Kasumi-1 (cell line): Measurements from ENCODE around the gene NTSR1.

Source experiments
- DNase-seq, 2 experiments: peaks; one replicate each; lab custom pipeline; 2025; lab: John Stamatoyannopoulos, UW

Gene NTSR1

DNA sequence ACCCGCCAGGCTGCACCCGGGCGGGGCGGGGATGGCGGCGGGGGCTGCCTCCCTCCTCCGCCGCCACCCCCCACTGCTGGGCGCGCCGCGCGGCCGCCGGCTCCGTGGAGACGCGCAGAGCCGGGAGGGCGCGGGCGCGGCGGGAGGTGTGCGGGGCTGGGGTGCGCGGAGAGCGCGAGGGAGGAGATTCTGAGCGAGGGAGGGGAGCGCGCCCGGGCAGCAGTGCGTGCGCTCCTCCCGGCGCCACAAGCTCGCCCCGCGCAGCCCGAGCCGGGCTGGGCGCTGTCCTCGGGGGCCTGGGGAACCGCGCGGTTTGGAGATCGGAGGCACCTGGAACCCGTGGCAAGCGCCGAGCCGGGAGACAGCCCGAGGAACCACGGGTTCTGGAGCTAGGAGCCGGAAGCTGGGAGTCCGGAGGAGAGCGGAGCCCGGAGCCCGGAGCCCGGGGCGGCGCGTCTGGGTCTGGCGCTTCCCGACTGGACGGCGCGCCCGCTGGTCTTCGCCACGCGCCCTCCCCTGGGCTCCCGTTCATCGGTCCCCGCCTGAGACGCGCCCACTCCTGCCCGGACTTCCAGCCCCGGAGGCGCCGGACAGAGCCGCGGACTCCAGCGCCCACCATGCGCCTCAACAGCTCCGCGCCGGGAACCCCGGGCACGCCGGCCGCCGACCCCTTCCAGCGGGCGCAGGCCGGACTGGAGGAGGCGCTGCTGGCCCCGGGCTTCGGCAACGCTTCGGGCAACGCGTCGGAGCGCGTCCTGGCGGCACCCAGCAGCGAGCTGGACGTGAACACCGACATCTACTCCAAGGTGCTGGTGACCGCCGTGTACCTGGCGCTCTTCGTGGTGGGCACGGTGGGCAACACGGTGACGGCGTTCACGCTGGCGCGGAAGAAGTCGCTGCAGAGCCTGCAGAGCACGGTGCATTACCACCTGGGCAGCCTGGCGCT is at the start of gene NTSR1:
Gene NTSR1, plus strand, starts transcription at position 246 of the 946 bp plus-strand sequence. Its CDS starts 372 bp downstream, at position 618.
- no peak for DNase-seq

- no peak for DNase-seq
Observed at GRCh38 chr20:62659488-62660239, 49.0 kb upstream of the NTSR1 start.

GRCh38 chr20:62660240-62660615 is 48.4 kb upstream of the NTSR1 start:
- no peak for DNase-seq

DNA sequence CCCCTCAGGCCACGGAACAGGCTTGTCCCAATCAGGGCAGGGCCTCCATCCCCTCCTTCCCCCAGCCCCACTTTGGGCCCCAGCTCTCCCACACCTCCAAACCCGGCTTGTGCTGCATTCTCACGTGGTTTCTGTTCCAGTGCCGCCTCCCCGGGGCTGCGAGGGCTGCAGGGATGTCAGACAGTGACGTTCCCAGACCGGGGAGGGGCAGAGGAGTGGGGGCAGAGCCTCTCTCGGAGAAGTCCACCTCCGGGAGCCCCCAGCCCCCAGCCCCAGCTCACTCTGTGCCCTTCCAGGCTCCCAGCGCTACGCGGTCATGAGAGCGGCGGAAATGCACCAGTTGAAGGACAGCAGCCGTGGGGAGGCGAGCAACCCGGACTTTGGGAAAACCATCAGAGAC is 47.9 kb upstream of the NTSR1 start:
- no peak for DNase-seq

GRCh38 chr20:62661647-62662046 is 47.0 kb upstream of the NTSR1 start:
- no peak for DNase-seq

GRCh38 chr20:62662422-62662821 is 46.2 kb upstream of the NTSR1 start:
- no peak for DNase-seq

- DNase-seq: no peak
Observed at GRCh38 chr20:62663145-62664018, 45.3 kb upstream of the NTSR1 start.

DNA sequence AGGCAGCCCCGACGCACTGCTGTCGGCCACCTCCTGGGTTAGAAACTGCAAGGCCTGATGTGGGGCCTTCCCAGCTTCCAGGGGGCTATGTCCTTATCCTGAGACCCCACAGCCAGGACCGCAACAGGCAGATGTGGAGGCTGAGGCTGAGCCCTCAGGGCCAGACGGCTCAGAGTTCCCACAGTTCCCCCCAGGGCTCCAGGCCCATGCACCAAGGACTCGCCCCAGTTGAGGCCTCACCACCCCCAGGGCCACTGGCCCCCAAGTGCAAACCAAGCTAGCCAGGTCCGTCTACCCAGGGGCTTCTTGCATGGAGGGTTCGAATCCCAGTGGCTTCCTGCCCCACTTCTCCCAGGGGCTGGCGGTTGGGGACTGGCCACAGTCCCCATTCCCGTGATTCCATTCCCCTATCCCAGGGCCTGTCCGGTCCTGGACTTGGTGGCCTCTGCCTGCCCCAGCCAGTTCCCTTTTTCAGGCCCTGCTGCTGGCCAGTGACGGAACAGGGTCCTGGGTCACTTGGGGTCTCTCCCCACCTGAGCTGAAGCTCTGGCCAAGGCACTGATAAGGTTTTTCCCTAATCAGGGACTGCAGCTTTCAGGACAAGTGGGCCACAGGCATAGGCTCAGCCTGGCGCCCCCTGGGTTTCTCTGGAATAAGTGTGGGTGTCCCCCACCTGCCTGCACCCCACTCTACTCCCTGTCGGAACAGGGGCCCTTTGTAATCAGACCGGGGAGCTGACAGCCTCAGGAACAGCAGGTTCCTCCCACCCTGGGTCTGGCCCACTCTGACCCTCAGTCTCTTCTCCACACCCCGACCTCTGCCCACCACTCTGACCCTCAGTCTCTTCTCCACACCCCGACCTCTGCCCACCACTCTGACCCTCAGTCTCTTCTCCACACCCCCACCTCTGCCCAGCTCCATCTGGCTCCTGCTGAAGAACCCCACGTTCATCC is 44.3 kb upstream of the NTSR1 start:
- no peak for DNase-seq

GRCh38 chr20:62665153-62665754 is 43.4 kb upstream of the NTSR1 start:
- DNase-seq: no peak

GRCh38 chr20:62665826-62666735 is 42.6 kb upstream of the NTSR1 start:
- no peak for DNase-seq

DNA sequence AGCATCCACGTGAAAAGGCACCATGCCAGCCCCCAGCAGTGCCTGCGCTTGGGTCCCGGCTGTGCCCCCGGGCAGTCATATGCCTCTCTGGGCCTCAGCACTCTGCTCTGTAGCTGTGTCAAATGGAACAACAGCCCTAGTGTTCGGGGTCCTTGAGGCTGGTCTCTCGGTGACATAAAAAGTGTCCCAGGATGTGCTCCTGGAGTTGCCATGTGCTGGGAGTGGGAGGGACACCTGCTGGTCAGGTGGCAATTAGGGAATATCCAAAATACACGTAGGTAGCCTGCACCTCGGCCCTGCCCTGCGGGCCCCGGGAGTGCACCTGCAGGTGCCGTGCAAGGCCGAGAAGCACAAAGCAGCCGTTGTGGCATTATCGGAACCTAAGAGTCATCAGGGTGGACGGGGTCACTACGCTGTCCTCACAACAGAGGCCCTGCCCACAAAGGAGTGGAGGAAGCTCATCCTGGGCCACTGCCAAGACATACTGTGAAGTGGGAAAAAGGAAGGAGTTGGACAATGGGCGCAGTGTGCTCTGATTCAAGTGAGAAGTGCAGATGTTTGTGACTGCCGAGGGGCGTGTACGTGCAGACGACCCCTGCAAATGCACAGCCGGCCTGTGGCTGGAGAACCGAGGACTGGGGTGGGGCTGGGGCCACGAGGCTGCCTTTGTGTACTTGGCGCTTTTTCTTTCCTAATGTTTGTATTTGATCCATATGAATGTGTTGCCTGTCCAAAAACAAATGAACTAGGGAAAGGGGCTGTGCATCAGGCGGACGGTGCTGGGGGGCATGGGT is 41.7 kb upstream of the NTSR1 start:
- no peak for DNase-seq

DNA sequence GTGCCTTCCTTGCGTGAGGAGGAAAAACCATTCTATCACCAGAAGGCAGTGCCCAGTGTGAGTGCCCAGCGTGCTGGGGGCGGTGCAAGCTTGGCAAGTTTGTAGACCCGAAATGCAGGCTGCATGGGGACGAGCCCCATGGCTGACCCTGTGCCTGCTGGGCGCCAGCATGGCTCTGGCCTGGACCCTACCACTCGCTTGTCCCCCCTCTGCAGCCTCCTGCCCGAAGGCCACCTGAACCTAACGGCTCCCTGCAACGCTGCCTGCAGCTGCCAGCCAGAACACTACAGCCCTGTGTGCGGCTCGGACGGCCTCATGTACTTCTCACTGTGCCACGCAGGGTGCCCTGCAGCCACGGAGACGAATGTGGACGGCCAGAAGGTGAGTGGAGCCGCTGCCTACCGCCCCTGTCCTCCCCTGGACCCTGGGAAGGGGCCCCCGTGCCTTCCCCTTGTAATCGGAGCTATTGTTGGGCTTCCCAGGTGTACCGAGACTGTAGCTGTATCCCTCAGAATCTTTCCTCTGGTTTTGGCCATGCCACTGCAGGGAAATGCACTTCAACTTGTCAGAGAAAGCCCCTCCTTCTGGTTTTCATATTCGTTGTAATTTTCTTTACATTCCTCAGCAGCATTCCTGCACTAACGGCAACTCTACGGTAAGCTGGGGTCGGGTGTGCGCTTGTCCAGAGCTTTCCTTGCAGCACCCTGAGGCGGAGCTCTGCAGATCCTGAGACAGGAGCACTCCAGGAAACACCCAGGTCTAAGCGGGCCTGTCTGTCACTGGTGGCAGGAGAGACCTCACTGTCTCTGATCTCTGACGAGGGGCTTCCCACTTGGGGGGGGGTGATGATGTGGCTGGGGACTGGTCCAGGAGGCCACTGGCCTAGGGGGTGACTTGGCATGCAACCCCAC is 40.9 kb upstream of the NTSR1 start:
- DNase-seq: no peak

- DNase-seq: peak; percentile 51 to 69
Observed at GRCh38 chr20:62668441-62669027, 40.1 kb upstream of the NTSR1 start.

DNA sequence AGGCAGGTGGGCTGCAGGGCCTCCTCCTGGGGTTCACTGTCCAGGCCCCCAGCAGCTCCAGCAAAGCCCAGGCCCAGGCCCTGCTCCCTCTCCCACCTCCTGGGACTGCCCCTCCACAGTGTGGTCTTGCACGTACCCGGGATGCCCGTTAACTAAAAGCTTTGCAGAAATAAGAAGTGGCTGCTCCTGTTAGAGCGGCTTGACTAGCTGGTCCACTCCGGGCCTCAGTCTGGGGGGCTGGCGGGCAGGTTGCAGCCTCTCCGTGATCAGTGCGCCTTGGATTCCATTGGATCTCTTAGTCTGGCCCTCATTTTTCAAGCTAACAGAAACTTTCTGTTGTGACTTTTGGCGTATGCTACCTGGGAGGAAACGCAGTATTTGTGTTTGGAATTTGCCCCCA is 39.4 kb upstream of the NTSR1 start:
- no peak for DNase-seq

DNA sequence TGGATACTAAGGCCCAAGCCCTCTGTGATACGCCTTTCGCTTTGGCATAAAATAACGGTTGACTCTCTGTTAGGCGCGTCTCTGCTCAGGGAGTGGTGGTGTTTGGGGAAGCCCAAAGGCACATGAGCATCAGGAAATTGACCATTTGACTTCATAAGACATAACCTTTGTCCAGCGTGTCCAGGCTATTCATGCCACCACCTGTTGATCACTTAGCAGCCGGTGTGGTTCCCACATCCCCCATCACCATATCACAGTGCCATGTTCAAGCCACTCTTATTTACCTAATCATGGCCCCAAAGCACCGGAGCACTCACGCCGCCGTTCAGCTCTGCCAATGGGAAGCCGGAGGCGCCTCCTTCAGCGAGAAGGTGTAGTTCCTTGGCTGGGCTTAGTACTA is 38.5 kb upstream of the NTSR1 start:
- no peak for DNase-seq

GRCh38 chr20:62670998-62671397 is 37.6 kb upstream of the NTSR1 start:
- no peak for DNase-seq

DNA sequence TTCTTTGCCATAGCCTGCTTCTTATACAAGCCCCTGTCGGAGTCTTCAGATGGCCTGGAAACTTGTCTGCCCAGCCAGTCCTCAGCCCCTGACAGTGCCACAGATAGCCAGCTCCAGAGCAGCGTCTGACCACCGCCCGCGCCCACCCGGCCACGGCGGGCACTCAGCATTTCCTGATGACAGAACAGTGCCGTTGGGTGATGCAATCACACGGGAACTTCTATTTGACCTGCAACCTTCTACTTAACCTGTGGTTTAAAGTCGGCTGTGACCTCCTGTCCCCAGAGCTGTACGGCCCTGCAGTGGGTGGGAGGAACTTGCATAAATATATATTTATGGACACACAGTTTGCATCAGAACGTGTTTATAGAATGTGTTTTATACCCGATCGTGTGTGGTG is 36.9 kb upstream of the NTSR1 start:
- DNase-seq: no peak
